MM.1S (cell line): ENCODE data around the gene ZMYM4.

Source experiments
- CTCF ChIP-seq: fragments of 300-600 bp; sonication (generic); IDR thresholded peaks from 2 replicates; pipeline ENCODE4 v1.5.1; 2016; ENCODE audit warnings: antibody characterized with exemption, low read length, mixed read lengths
- EZH2 ChIP-seq: fragments of 300-600 bp; sonication (generic); optimal IDR thresholded peaks from 2 replicates; pipeline ENCODE3; 2017; ENCODE audit warnings: low read depth, mild to moderate bottlenecking, antibody characterized with exemption, low read length, mixed read lengths

- TF ChIP-seq CTCF (no peak), EZH2 (no peak)
Measured at GRCh38 chr1:35431173-35431599, 162.7 kb downstream of the ZMYM4 start.
